ENCODE data around the gene SPDYE18.
"Not testable (repeated sequence)": the region's sequence is repeated elsewhere in the genome, so short reads cannot be mapped to it uniquely, and the experiment has no call there.

Gene SPDYE18, protein sequence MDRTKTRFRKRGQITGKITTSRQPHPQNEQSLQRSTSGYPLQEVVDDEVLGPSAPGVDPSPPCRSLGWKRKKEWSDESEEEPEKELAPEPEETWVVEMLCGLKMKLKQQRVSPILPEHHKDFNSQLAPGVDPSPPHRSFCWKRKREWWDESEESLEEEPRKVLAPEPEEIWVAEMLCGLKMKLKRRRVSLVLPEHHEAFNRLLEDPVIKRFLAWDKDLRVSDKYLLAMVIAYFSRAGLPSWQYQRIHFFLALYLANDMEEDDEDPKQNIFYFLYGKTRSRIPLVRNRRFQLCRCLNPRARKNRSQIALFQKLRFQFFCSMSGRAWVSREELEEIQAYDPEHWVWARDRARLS

DNA sequence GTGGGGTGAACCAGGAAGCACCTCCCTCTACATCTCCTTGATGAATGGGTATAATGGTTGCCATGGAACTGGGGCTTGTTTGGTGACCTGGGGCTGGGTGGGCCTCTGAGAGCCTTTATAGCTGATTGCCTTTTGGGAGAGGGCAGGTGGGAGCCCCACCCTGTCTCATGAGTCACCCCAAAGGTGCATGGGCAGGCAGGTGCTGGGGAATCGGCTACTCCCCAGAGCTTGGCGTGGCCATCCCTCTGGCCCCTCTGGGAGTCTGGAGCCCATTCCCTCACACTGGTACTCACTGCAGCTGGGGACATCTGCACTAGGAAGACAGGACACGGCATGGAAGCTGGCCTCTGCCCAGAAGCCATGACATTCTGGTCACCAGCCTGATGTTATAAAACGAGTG, at the start of gene SPDYE18:
Gene SPDYE18 (minus strand): TSS at position 2 of the 400 bp plus-strand sequence. CDS start 2,046 bp downstream, outside the sequence.
- H3K4me3 ChIP-seq (ENCODE audit: low read depth, low read length): not testable (repeated sequence)

DNA sequence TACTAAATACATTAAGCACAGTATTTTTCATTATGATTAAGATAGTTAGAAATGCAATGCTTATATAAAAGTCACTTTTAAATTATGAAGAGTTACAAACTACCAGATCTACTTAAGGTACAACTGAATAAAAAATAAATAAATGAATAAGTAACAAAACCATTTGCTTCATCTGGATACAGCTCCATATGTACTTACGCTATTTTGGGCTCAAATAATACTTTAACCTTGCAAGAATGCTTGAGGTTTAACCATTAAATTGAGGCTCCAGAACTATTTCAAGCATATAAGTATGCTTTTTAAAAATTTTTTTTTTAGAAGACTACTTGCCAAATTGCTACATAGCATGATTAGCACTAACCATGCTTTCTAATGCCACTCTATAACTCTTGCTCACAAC, 46.0 kb upstream of the SPDYE18 start:
- H3K4me3 ChIP-seq (ENCODE audit: low read depth, low read length): not testable (repeated sequence)

DNA sequence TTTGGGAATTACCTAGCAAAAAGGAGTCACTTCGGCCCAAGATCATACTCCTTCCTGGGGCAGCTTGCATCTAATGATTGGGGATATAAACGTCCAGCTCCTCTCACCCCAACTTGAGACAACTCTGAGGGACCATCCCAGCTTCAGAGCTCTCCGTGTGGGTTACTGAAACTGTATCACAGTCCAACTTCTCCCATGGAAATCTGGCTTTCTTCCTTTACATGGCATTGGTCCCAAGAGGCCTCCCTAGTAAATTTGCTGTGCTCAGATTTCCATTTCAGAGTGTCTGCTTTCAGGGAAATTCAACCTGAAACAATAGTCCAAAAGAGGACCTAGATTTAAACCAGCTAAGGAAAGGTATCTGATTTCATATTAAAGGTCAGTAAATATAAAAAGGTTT, 45.3 kb upstream of the SPDYE18 start:
- not testable (repeated sequence) for H3K4me3 ChIP-seq (ENCODE audit: low read depth, low read length)

DNA sequence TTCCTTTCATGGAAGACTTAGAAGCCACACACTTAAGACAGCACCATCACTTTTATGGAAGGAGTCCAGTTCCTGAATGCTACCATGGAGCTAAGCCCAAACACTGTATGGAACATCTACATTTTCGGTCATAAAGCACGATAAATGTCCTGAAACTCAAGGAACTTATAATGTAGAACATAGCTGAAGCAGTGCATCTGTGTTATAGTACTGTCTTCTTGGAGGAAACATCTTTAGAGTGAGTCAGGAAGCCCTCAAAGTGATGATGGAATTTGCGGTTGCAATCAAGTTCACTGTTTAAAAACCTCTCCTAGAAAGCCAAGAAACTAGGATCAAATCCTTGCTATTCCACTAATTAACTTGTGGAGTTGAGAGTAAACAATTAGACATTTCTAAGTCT, 43.5 kb upstream of the SPDYE18 start:
- H3K4me3 ChIP-seq (ENCODE audit: low read depth, low read length): not testable (repeated sequence)

DNA sequence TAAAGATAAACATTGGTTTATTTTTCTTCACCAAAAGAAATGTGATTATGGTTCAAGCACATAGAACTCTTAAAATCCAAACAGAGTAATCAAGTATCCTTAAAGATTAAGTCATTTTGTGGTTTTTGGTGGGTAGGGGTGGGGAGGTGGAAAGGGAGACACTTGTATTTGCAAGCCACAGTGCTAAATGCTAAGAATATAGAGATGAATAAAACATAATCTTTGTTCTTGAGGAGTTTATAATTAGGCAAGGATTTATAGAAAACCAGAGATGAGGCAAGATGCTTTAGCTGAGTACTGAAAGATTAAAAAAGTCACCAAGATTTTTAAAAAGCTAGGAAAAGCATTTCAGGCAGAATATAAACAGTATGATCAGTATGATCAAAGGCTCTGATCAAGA, 40.3 kb upstream of the SPDYE18 start:
- H3K4me3 ChIP-seq (ENCODE audit: low read depth, low read length): not testable (repeated sequence)

DNA sequence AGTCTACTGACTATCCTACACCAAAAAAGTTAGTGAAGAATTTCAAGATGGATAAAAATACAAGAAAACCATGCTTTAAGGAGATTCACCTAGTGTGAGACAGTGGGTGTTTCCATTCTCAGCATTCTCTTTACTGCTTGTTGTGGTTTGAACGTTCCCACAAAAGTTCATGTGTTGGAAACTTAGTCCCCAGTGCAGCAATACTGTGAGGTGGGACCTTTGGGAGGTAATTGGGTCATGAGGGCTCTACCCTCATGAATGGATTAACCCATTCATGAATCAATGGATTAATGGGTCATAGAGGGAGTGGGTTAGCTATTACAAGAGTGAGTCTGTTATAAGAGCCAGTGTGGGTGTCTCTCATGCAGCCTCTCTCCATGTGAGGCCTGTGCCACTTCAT, 38.8 kb upstream of the SPDYE18 start:
- not testable (repeated sequence) for H3K4me3 ChIP-seq (ENCODE audit: low read depth, low read length)

DNA sequence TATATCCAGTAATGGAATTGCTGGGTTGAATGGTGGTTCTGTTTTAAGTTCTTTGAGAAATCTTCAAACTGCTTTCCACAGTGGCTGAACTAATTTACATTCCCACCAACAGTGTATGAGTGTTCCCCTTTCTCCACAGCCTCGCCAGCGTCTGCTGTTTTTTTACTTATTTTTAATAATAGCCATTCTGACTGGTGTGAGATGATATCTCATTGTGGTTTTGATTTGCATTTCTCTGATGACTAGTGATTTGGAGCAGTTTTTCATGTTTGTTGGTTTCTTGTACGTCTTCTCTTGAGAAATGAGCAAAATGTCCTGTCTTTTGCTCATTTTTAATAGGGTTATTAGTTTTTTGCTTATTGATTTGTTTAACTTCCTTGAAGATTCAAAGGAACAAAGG, 38.1 kb upstream of the SPDYE18 start:
- not testable (repeated sequence) for H3K4me3 ChIP-seq (ENCODE audit: low read depth, low read length)

DNA sequence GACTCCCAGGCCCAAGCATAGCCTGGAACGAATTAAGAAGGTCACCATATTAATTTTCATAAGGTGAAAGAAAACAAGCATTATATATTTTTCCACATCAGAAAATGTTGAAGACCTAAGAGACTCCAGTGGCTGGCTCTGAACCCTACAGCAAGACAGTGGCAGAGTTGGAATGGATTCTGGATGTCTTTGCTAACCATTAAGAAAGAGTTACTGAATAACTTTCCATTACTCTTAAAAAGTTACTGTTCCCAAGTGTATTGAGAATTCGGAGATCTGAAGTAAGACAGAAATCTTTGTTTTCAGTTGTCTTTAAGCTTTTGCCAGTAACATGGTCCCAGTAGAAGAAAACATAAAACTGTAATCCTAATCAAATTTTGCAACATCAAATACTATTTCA, 29.9 kb upstream of the SPDYE18 start:
- H3K4me3 ChIP-seq (ENCODE audit: low read depth, low read length): not testable (repeated sequence)

DNA sequence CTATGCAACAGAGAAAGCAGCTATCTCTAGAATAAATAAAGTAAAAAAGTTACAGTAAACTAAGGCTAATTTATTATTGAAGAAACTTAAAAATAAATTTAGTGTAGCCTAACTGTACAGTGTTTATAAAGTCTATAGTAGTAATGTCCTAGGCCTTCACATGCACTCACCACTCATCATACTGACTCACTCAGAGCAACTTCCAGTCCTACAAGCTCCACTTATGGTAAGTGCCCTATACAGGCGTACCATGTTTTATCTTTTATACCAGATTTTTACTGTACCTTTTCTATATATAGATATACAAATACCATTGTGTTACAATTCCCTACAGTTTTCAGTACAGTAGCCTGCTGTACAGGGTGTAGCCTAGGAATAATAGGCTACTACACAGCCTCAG, 19.8 kb upstream of the SPDYE18 start:
- not testable (repeated sequence) for H3K4me3 ChIP-seq (ENCODE audit: low read depth, low read length)

DNA sequence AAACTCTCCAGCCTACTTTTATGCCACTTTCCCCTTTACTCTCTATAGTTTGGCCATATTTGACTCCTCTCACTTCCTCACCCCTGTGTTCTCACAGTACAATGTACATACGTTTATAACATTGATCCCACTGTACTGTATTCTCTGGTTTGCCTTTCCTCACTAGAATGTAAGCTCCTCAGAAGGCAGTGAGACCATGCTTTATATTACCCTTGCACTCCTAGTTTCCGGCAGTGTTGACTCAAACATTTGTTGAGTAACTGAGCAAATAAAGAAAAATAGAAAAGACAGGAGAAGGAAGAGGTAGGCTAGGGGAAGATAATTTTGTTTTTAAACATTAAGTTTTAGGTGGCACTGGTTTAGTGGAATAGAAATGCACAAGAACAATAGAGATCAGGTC, 17.9 kb upstream of the SPDYE18 start:
- not testable (repeated sequence) for H3K4me3 ChIP-seq (ENCODE audit: low read depth, low read length)

DNA sequence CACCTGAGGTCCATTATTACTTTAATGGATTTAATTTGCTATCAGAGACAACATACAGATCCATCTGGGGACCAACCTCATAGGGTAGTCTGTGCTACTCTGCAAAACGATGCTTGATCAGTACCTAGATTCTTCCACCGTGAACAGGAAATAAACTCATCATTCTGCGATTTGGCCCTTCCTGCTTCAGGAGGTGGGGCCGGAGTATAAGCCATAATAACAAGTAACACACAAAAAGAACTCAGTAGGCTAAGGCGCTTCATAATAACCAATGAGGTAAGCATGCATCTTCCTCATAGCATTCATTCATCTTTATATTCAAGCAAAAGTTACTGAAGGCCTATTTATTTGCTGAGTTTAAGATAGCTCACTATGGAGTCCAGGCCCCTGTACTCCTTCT, 17.3 kb upstream of the SPDYE18 start:
- not testable (repeated sequence) for H3K4me3 ChIP-seq (ENCODE audit: low read depth, low read length)

DNA sequence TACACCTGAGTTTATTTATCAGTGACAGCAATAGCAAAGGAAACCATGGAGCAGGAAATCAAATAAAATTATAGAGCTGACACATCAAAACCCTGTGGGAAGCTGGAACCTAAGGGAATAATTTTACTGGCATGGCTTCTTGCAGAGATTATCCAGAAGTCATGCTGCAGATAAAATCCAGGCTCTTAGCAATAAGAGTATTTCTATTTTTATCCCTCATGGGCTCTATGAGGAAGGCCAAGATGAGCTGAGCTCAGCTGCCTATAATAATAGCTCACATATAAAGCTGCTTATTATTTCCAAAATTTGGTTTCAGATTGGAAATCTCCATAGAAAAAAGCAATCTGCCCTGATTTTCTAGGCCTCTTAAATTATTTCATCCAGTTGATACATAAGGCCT, 16.8 kb upstream of the SPDYE18 start:
- H3K4me3 ChIP-seq (ENCODE audit: low read depth, low read length): not testable (repeated sequence)

DNA sequence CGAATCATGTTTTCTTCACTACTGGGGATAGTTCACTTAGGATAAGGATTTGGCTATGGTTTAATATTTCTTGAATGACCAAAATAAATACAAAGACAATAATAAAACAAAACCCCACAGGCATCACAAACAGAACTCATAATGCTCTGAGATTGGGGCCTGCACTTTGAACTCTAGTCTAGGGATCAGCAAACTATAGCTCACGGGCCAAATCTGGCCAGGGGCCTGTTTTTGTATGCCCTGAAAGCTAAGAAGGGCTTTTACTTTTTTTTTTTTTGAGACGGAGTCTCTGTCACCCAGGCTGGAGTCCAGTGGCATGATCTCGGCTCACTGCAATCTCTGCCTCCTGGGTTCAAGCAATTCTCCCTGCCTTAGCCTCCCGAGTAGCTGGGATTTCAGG, 14.7 kb upstream of the SPDYE18 start:
- not testable (repeated sequence) for H3K4me3 ChIP-seq (ENCODE audit: low read depth, low read length)

DNA sequence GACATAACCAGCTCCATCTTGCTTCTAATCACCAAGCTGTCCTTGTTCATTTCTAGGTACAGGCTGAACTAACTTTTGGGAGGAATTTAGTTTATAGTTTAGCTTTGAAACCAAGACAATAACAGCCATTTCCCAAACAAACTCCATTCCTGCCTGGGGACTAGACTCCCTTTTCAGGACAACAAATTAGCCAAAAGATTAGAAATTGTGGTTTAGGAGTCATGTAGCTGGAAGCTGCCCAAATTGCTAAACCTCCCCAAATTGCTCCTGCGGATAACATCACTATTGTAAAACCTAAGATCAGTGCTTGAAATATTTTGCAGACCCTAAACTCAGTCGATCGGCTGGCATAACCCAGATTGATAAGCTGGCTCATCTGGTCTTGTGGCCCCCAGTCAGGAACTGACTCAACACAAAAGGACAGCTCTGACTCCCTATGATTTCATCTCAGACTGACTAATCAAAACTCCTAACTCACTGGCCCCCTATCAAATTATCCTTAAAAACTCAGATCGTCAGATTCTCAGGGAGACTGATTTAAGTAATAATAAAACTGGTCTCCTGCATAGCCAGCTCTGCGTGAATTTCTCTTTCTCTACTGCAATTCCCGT, 12.5 kb upstream of the SPDYE18 start:
- not testable (repeated sequence) for H3K4me3 ChIP-seq (ENCODE audit: low read depth, low read length)

DNA sequence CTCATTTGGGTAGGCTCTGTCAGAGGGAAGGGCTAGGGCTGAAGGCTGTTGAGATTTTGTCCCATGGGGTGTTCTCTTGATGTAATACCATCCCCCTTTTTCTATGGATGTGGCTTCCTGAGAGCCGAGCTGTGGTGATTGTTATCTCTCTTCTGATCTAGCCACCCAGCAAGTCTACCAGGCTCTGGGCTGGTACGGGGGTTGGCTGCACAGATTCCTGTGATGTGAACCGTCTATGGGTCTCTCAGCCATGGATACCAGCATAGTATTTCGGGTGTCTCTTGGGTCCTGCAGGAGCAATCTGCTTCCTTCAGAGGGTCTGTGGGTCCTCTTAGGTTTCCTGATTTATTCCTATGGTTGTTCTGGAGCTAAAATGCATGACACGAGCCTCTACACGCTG, 8.8 kb upstream of the SPDYE18 start:
- H3K4me3 ChIP-seq (ENCODE audit: low read depth, low read length): not testable (repeated sequence)

DNA sequence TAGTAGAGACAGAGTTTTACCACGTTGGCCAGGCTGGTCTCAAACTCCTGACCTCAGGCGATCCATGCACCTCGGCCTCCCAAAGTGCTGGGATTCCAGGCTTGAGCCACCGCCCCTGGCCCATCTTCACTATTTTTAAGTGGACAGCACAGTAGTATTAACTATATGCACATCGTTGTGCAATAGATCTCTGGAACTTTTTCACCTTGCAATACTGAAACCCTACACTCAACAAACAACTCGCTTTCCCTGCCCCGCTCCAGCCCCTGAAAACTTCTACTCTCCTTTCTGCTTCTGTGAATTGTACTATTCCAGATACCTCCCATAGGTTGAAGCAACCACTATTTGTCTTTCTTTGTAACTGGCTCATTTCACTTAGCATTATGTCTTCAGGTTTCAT, 3.5 kb upstream of the SPDYE18 start:
- not testable (repeated sequence) for H3K4me3 ChIP-seq (ENCODE audit: low read depth, low read length)

DNA sequence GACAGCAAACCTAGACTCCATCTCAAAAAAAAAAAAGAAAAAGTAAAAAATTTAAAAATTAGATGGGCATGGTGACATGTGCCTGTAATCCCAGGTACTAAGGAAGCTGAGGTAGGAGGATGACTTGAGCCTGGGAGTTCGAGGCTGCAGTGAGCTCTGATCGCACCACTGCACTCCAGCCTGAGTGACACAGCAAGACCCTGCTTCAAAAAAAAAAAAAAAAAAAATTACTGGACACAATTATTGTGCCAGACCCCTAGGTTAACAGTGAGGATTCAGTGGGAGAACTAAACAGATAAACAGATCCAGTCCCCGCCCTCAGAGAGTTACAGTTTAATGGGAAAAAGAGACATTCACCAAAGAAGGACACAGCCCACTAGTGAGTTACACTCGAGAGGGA, 1.4 kb upstream of the SPDYE18 start:
- not testable (repeated sequence) for H3K4me3 ChIP-seq (ENCODE audit: low read depth, low read length)

DNA sequence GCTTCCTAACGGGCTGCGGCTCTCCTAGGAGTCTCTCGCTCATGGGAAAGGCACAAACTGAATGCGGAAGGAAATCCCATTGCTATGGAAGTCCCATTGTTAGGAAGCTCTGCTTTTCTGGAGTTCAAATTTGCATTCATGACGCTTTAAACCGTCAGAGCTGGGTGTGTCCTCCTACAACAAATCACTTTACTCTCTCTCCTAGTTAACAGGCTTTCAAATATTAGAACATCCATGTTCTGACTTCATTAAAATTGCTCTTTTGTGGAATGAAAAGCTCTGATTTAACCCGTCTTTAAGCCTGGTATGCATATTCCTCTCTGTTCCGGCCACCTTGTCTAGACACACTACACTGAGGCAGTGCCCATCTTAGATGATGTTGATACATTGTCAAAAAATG, 30.1 kb downstream of the SPDYE18 start, which contains the start of gene SPDYE17:
Gene SPDYE17 (minus strand): TSS at position 101 of the 400 bp plus-strand sequence. CDS start 1,791 bp downstream, outside the sequence.
- H3K4me3 ChIP-seq (ENCODE audit: low read depth, low read length): not testable (repeated sequence)

DNA sequence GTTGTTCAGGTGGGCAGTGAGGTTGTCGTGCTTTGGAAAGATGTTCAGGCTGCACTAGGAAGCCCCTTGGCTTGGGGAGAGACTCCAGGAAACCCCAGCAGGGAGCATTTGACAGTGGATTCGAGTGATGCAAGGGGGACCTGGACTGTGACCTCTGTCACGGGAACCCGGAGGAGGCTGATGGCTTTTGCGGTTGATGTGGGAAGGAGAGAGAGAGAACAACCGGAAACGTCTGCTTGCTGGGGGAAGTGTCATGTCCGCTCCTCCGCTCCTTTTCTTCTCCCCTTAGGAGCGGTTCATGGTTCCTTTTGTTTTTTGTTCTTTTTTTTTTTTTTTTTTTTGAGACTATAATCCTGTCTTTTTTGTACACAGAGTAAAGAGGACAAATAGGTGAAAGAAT, 36.0 kb downstream of the SPDYE18 start:
- not testable (repeated sequence) for H3K4me3 ChIP-seq (ENCODE audit: low read depth, low read length)

DNA sequence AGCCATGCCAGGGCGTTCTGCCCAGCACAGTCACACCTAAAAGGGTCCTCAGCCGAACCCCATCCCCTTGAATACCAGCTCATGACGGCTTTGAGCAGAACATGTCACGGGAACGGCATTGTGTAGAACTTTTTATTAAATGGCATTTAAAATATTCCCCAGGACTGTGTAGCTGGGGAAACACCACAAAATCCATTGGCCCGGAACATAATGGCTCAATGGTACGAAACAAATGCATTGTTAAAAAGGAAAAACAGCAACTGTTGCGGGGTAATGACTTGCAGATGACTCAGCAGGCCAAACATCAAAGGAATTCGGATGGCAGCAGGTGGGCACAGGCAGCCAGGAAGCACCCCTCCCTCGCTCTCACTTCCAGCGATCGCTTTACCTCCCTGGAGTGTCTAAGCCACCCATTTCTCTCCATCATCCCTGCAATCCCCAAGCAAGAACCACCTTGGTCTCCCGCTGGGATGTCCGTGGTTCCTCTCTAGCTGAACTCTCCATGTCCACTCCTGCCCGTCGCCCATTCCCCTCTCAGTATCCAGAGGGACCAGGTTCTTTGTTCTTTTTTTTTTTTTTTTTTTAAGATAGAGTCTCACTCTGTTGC, 52.2 kb downstream of the SPDYE18 start:
- not testable (repeated sequence) for H3K4me3 ChIP-seq (ENCODE audit: low read depth, low read length)

DNA sequence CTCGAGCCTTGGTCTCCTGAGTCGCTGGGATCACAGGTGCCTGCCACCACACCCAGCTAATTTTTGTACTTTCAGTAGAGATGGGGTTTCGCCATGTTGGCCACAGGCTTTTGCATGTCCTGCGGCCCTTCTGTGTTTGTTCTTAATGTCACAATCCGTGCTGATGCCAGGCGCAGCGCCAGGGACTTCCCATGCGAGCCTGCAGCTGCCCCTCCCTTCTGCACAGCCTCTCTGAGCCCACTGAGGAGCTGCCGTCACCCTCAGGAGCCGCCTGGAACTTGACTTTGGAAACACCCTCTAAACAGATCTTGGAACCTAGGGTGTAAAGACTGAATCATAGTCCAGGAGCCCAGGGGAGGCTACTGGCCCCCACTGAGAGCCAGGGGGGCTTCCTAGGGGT, 54.4 kb downstream of the SPDYE18 start:
- H3K4me3 ChIP-seq (ENCODE audit: low read depth, low read length): not testable (repeated sequence)
